ENCODE results near the gene HNRNPC. TPM values are rescaled to one million over a fixed set of nuclear protein-coding genes. Genes with fewer than 3 reads are reported as not detected.

HNRNPC gene
- total RNA-seq, 1 donor from 2014 or later = 273 TPM

GRCh38 chr14:21267886-21268616, 1.2 kb downstream of the HNRNPC start:
- peaks cover 67% of the 10 kb centered on the region for H3K4me1 ChIP-seq
- H3K4me3 ChIP-seq = peak overlapping the region; percentile 76
- DNase-seq = no peak
- H3K36me3 ChIP-seq = peaks cover 34% of the 10 kb centered on the region
- H3K27ac ChIP-seq (replicated peaks) = peak overlapping the region; percentile 92
- intact Hi-C loops (cut with micrococcal nuclease) = no loop called here
- no peaks in the 10 kb centered on the region for H3K27me3 ChIP-seq (ENCODE audit: low read depth)
- no peak for TF ChIP-seq CTCF (IDR thresholded peaks at IDR 0.05; ENCODE audit: borderline replicate concordance)
- H3K9me3 ChIP-seq (replicated peaks) = no peaks in the 10 kb centered on the region

- TF ChIP-seq CTCF (IDR thresholded peaks at IDR 0.05; ENCODE audit: borderline replicate concordance) = no peak
- intact Hi-C loops (cut with micrococcal nuclease) = no loop called here
- H3K4me3 ChIP-seq = peak overlapping the region; percentile 76
- no peak for DNase-seq
- H3K9me3 ChIP-seq (replicated peaks) = no peaks in the 10 kb centered on the region
- H3K27me3 ChIP-seq (ENCODE audit: low read depth) = no peaks in the 10 kb centered on the region
- peak overlapping the region; percentile 92 for H3K27ac ChIP-seq (replicated peaks)
- H3K36me3 ChIP-seq = peaks cover 40% of the 10 kb centered on the region
- H3K4me1 ChIP-seq = peaks cover 73% of the 10 kb centered on the region
Measured at GRCh38 chr14:21267431-21267845, 1.8 kb downstream of the HNRNPC start.

GRCh38 chr14:21264025-21264801, 5.0 kb downstream of the HNRNPC start:
- H3K9me3 ChIP-seq (replicated peaks) = no peaks in the 10 kb centered on the region
- TF ChIP-seq CTCF (IDR thresholded peaks at IDR 0.05; ENCODE audit: borderline replicate concordance) = no peak
- no peak for DNase-seq
- peaks cover 97% of the 10 kb centered on the region for H3K4me1 ChIP-seq
- H3K27ac ChIP-seq (replicated peaks) = peak overlapping the region; percentile 14
- peak overlapping the region; percentile 15 for H3K4me3 ChIP-seq
- H3K36me3 ChIP-seq = peaks cover 69% of the 10 kb centered on the region
- H3K27me3 ChIP-seq (ENCODE audit: low read depth) = no peaks in the 10 kb centered on the region
- intact Hi-C loops (cut with micrococcal nuclease) = no loop called here

GRCh38 chr14:21263284-21264024, 5.8 kb downstream of the HNRNPC start:
- Histone ChIP-seq H3K36me3 (peaks cover 75% of the 10 kb centered on the region), H3K4me1 (peaks cover 98% of the 10 kb centered on the region), H3K27ac (replicated peaks) (peak overlapping the region; percentile 14), H3K4me3 (peak overlapping the region; percentile 15), H3K9me3 (replicated peaks) (no peaks in the 10 kb centered on the region), H3K27me3 (ENCODE audit: low read depth) (no peaks in the 10 kb centered on the region)
- no peak for TF ChIP-seq CTCF (IDR thresholded peaks at IDR 0.05; ENCODE audit: borderline replicate concordance)
- intact Hi-C loops (cut with micrococcal nuclease) = no loop called here
- no peak for DNase-seq

- DNase-seq = no peak
- intact Hi-C loops (cut with micrococcal nuclease) = no loop called here
- H3K27ac ChIP-seq (replicated peaks) = no peak overlapping the region
- H3K9me3 ChIP-seq (replicated peaks) = no peaks in the 10 kb centered on the region
- TF ChIP-seq CTCF (IDR thresholded peaks at IDR 0.05; ENCODE audit: borderline replicate concordance) = no peak
- H3K4me1 ChIP-seq = peaks cover 98% of the 10 kb centered on the region
- peaks cover 81% of the 10 kb centered on the region for H3K36me3 ChIP-seq
- H3K4me3 ChIP-seq = no peak overlapping the region
- H3K27me3 ChIP-seq (ENCODE audit: low read depth) = no peaks in the 10 kb centered on the region
Measured at GRCh38 chr14:21262410-21262809, 6.8 kb downstream of the HNRNPC start.

Measured in left ventricle myocardium inferior (tissue), 1 donor.